HG02938 (cell line): ENCODE results near the gene CDHR3.
A peak's percentile ranks its signal among the peaks of the same experiment; 100 is the strongest.

Experiments used
- ATAC-seq: cut with Tn5 transposase; IDR thresholded peaks from one replicate; pipeline ENCODE4 v1.9.1; 2021; ENCODE audit warnings: mild to moderate bottlenecking, moderate library complexity; ENCODE audit not compliant: unreplicated experiment

CDHR3 gene

DNA sequence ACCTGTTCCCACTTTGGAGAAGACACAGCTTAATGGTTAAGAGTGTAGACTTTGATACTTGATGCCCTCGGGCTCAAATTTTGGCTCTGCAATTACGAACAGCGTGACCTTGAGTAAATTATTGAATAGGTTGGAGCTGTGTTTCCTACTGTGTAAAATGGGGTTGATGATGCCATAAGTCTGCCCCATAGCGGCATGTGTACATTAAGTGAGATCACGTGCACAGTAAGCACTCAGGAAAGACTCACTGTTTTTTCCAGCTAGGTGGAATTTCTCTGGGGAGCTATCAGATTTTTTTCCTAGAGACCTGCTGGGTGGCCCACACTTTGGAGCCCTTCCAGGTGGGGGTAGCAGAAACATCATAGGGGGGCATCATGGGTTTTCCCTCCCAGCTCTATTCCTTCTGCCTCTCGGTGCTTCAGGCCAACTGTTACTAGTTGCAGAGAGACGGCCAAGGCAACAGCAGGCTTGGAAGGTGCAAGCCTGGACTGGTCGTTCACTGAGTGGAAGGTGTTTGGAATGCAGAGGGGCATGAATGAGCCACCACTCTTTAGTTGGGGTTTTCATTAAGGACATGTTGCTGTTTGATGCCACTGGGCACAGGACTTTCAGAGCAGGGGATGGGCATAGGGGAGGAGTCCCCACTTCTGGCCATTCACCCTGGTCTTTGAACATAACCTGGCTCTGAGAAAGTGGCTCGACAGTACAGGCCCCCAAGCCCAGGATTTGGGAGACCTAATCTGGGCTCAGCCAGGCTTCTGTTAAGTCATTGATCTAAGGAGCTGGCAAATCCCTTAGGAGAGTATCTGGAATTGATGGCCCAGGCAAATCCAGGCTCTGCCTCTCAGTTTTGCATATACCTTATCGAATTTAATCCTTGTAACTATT is 85.0 kb downstream of the CDHR3 start:
- no peak for ATAC-seq

DNA sequence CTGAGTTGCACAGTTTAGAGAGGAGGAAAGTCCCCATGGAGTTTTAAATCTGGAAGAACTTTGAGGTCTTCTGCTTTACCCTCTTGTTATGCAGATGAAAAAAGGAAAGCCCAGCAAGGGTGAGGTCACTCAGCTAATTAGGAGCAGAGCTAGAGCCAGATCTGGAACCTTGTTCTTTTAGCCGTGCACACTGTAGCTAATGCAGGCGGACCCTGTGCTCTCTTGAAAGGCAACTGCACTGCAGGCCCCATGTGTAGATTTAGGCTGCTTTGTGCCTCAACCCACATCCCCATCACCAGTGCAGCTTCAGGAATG is 85.6 kb downstream of the CDHR3 start:
- no peak for ATAC-seq

DNA sequence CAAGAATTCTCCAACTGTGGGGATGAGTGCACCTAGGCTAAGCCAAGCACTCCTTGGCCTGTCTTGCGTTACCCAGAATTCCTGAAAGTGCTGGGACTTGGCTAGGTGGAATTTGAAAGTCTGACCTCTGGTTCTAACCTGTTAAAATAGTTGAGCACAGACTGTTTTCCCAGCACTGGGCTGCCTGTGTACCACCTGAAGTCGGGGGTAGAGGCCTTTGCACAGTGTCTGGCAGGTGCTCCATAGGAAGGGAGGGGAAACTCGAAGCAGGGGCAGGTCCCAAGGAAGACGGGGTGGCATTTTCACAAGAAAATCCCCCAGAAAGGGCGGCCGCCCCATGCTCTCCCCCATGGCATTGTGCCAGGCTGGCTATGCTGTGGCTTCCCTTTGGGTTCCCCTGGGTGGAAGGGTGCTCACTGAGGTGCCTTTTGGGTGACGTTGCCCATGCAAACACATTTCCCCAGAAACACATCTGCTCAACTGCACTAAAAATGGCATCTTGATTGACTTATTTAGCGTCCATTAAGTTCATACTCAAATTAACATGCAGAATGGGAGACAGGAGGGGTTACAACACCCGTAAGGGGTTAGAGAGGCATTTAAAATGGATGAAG is 86.2 kb downstream of the CDHR3 start:
- ATAC-seq: no peak

DNA sequence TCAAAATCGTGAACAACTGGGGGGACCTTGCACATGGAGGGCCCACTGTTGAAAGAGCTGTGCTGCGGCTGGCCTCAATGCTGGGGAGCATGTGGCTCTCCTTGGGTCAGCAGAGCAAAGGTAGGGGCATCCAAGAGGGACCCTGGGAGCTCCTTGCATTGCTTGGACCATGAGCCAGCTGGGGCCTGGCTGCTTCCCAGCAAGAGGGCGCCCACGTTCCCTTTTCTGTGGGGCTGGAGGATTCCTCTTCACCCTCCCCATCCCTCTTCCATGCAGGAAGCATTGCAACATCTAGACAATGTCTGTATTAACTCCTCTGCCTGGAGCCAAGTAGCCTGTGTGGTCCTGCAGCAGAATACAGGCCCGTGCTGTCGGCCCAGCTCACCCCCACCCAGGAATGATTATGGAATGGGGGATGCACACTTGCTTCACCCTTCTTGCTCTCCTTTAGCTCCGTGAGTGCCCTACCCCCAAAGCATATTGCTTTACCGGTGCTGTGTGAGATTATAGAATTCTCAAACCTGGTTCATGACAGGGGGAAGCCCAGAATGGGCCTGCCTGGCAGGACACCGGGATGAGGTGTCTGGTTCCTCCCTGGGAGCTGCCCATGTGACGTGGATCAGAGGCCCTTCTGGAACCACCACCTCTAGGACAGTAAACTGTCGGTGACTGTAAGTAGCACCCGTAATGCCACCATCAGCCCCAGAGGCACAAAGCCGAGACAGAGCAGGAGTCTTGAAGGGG is 87.1 kb downstream of the CDHR3 start:
- ATAC-seq: no peak

DNA sequence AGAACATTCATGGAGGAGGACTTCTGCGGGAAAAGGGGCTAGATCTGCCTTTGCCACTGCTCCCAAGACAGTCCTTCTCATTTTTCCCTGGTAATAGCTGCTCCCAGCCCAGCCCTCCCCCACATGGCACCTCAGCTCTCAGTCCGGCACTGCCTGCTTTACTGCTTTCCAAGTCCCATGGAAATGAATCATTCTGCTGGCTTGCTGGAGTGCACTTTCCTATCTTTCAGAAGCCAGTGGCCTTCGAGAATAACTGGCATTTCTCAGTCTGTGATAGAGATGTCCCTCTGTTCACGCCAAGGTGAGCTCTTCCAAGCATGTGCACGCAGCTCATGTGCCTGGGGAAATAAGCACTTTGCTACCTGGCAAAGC is 87.7 kb downstream of the CDHR3 start:
- ATAC-seq: no peak

DNA sequence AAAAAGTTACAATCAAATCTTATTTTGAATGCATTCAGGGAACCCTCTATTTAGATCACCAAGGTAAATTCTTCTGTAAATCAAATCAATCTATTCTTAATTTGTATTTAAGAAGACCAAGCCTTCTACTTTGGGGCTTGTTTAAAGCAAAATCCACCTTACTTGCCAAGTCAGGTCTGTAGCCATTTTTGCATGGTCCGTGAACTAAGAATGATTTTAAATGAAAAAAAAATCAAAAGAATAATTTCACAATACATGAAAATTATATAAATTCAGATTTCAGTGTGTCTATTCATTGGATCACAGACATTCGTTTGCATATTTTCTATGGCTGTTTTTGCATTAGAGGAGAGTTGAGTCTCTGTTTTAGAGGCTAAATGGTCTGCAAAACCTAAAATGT is 89.6 kb downstream of the CDHR3 start:
- no peak for ATAC-seq

DNA sequence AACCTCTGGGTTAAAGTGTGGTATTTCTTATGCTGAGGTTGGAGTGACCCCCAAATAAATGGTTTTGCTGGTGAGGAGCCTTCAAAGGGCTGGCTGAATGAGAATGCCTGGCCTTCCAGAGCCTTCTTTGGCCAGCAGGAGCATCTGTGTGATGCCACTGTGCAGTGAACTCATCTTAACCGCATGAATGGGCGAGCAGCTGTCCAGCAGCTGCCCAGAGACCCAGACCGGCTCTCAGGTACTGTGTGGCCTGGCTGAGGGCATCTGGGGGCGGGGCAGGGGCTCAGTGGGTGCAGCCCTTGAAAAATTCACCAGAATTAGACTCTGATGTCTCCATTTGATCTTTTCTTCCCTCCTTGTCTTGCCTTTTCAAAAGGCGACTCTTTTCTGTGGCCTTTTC is 90.0 kb downstream of the CDHR3 start:
- no peak for ATAC-seq

DNA sequence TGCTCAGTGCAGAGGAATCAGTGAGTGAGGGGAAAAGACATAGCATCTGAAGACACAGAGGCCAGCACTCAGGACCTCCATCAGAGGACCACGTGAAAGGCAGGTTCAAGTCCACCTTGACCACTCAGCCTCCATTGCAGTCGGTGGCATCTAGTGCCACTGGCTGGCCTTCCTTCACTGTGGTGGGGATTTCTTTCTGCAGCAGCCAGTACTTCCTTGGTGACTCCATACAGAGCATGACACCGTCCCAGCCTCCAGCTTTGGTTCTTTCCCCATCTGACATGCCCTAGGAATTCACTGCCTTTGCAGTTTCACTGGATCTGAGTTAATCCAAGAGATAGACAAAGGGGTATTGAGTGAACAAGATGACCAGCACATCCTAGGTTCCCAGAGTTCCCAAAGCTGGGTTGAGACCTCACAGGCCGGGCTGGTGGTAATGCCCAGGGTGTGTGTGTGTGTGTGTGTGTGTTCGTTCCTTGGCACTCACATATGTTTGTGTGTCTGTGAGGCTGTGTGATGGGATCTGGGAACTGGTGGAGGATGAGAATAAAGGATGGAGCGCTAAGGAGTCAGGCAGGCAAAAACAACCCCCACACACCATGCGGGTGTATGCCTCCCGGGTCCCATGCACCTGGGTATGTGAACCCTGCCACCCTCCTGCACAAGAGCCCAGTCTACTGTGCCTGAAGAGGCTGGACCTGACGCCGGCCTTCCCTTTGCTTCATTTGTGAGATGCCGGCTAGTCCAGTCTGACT is 91.3 kb downstream of the CDHR3 start:
- ATAC-seq: no peak

DNA sequence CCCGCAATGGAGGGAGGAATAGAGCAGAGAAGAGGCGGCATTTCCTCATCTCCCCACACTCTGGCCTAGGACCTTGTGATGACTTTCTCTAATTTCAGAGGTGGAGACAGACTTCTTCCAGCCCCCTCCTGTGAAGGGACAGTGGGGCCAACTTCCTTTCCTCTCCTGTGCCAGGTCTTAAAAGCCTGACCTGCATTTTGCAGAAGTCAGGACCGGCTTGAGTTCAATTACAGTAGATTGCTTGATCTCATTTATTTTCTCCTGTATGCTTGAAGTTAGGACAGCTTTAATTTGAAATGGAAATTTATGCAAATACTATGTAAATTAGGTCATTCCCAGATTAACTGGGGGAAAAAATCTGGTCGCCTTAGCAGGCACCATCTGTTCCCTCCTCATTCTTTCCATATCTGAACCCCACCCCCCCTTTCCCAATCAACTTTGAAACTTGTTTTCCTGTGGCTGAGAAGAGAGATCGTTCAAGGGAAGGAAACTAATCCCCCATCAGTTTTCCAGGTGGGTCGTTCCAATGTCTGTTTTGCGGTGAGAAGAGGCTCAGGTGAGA is 92.0 kb downstream of the CDHR3 start:
- ATAC-seq: no peak

DNA sequence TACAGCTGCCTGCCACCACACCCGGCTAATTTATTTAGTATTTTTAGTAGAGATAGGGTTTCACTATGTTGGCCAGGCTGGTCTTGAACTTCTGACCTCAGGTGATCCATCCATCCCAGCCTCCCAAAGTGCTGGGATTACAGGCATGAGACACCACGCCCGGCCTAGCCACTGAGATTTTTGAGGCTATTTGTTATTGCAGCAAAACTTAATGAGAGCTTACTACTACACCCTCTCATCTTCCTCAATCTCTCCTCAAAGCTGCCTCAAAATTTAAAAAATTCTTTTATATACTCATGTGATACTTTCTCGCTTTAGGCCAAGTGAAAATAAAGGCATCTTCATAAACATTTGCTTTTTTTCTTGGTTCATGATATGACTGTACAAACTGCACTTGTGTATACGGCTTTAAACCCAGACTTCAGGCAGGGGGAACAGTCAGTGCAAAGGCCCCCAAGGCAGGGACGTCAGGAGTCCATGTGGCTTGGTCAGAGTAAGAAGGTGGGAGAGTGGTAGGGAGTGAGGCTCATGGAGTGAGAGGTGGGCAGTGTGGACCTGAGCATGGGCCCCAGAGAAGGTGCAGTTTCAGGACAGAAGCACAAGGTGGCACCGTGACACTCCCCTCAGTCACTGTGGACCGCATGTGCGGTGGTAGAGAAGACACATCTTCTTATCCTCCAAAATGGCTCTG is 93.6 kb downstream of the CDHR3 start:
- peak; percentile 47 for ATAC-seq

DNA sequence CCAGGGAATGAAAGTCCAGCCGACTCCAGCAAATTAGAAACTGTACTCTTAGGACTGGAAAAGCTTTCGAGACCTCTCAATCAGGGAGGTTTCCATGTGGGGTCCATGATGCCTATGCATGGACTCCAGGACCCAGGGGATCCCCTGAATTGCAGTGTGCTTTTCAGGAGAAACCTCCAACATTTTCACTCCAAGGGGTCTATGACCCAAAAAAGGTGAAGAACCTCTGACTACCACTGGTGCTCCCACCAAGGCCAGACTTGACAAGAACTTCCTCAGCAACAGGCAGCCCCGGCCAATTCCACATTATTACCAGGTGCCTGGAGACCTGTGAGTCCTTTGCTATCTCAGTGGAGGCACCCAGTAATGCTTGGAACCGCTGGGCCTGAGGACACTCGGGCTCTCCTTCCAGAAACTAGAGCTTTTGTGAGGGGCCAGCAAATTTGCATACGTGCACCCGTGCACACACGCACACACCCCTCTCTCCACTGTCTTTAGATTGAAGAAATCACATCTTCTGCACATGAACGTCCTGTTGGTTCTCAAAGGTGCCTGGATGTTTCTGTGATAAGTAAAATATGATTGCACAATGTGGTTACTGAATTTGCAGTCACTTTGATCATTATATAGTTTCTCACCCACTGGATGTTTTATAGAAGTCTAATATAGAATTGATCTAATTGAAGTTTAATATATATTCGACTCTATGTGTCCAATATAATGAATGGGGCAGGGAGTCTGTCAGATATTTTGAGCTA is 94.3 kb downstream of the CDHR3 start:
- no peak for ATAC-seq

DNA sequence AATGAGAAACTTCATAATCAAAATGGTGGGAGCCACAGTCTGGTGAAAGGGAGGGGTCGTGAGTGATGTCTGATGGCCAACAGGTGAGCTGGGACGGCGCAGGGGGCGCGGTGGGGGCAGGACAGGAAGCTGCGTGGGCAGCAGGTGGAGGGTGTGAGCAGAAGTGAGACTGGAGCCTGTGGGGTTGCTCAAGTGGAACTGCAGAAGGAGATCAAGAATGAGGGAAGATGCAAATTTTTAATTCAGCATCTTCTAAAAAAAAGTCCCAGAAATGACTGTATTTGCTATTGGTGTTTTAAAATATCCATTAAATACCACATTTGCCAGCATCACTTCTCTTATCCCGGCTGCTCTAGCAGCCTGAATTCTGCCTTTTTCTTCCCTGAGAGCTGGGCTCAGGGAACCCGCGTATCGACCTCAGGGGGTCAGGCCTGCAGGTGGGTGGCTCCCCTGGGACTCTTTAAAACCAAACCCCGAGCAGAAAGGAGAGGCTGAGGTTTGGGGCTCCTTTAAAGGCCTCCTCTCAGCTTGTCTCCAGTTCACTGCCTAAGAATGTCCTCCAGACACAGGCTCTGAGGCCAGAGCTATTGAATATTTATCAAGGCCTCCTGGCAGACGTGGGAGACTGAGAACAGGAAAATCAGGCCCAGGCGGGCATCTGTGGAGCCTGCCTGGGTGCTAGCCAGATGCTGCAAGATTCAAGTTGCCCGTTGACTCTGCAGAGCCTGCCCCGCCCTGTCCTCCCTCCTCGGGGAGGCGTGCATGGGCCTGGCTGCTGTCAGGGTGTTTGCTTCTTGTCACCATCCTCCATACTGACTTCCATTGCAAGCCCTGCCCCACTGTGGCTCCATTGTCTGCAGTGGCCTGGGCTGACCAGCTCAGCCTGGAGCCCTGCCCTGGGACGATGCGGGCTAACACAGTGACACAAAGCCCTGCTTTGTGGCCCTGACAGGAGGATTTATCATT is 95.2 kb downstream of the CDHR3 start:
- peak; percentile 46 for ATAC-seq

DNA sequence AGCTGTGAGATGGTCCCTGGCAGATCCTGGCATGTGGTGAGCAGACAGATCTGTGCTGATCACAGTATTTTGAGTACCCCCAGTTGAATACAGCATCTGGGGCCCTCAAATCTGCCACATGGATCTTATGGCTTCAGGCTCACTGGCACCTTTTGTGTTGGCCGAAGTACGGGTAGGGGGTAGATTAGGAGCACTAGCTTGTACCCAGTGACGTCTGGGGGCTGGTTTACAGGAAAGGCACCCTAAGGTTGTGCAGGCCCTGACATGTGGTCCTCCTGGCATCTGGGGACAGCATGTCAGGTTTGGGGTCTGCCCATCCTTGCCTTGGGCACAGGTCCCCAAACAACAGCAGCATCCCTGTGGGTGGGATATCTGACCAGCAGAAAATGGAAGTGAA is 95.9 kb downstream of the CDHR3 start:
- ATAC-seq: no peak

DNA sequence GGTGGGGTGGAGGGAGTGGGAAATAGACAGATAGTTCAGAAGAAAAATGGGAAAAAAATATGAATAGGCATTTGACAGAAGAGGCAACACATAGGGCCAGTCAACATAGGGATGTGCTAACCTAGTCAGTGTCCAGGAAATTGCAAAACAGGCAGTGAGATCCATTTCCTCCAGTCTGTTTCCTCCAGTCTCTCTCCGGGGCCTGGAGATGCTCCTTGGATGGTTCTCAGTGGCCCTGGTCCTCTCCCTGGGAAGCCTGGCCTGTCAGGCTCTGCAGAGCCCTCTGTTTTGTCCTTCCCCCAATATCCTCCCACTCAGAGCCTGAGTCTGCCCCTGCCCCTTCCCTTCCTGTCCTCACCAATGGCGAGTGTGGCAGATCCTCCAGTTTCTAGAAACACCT is 96.5 kb downstream of the CDHR3 start:
- ATAC-seq: no peak

DNA sequence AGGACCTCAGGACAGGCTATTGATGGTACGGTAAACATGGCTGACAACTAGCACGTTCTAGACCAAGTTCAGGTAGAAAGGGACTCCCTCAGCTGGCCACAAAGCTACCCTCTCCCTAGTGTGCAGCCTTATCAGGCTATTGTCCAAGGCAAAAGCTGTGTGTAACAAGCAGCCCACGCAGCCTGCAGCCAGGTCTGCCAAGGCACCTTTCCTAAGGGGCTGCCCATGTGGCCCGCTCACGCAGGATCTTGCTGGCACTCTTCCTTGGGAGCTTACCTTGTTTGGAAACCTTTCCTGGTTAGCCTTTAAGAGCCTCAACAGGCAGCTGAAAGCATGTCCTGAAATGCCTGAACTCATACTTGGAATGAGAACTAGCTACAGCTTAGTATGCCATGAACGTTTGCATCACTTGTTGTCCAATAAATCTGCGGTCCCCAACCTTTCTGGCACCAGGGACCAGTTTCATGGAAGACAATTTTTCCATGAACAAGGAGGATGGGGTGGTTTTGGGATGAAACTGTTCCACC is 97.4 kb downstream of the CDHR3 start:
- ATAC-seq: no peak

DNA sequence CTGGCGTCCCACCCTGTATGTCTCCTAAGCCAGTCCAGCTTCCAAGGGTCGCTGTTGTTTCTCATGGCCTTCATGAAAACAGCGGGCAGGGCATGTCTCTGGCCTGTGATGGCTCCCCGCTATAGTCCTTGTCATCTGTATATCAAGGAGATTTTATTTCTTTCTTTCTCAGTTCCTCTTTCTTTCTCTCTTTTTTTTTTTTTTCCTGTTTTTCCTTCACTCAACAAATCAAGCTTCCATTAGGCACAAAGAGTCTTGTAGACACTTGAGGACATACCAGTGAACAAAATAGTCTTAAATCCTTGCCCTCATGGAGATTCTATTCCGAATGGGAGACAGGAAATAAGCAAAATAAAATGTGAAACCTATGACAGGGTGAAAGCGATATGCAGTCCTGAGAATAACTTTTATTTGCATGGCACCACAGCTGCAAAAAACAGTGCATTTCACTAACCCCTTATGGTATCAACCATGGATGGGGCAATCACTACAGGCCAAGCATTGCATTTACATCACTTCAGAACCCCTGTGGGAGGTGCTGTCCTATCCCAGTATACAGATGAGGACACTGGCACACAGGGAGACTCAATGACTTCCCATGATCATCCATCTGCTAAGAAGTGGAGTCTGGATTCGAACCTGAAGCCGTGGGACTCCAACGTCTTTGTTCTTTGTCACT is 98.4 kb downstream of the CDHR3 start:
- peak; percentile 43 for ATAC-seq

DNA sequence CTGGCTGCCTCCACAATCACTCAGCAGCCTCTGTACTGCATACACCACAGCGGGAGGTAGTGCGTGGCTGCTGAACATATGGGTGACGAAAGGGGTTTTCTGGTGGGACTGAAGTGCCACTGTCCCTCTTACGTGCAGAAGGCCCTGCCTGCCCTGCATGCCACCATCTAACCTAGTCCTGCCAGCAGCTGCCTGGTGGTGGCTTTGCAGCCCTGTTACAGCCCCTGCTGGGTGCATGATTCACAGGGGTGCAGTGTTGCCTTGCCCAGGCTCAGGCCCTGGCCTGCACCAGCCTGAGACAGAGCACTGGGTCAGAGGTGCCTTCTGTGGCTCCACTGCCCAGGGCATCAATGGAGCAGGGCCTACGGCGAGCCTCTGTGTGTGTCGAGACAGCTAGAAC is 98.9 kb downstream of the CDHR3 start:
- no peak for ATAC-seq

DNA sequence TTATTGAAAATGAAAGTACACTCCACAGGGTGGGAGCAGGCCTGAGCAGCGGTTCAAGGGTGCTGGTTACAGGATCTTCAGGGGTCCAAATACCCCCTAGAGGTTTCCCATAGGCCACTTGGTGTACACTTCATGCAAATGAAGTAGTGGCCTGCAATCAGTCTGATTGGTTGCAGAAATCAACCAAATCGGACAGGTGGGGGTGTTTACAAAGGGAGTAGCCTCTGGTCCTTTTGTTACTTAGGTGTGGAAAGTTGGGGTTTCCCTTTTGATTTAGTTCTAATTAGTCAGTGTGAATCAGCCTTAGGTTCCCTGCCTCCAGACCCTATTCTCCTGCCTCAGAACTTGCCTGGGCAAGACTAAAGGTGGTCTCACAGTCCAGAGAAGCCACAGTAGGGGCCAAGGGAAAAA is 99.5 kb downstream of the CDHR3 start:
- no peak for ATAC-seq
